ENCODE data around the gene HABP4. TPM values are rescaled to one million over a fixed set of nuclear protein-coding genes. Genes with fewer than 3 reads are reported as not detected.

HABP4 gene
- total and polyA plus RNA-seq, 10 of the 15 experiments (the other 5 are each of a cell fraction or from before 2014, with no cell fraction given), result 1.6 to 15.4 (median 11.6) TPM

DNA sequence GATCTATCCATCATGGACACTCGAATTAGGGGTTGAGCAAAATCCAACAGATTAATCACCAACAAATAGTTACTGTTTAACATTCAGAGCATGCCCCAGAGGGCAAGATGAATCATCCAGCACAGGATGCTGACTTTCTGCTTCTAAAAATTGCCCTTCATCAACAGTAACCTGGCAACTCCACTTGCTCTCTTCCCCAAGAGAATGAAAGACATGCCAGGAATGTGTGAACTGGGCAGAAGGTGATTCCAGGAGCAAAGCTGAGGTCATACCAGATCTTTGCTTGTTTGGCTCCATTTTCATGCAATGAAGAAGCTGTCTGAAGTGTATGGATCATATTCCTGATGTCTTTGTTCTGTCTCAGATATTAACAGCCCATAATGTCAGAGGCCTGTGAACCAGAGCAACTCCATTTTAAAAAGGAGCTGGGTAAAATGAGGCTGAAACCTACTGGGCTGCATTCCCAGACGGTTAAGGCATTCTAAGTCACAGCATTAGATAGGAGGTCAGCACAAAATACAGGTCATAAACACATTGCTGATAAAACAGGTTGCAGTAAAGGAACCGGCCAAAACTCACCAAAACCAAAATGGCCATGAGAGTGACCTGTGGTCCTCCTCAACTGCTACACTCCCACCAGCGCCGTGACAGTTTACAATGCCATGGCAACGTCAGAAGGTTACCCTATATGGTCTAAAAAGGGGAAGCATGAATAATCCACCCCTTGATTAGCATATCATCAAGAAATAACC lies 29.3 kb upstream of the HABP4 start (continued):
- TF ChIP-seq, protein P1, sequence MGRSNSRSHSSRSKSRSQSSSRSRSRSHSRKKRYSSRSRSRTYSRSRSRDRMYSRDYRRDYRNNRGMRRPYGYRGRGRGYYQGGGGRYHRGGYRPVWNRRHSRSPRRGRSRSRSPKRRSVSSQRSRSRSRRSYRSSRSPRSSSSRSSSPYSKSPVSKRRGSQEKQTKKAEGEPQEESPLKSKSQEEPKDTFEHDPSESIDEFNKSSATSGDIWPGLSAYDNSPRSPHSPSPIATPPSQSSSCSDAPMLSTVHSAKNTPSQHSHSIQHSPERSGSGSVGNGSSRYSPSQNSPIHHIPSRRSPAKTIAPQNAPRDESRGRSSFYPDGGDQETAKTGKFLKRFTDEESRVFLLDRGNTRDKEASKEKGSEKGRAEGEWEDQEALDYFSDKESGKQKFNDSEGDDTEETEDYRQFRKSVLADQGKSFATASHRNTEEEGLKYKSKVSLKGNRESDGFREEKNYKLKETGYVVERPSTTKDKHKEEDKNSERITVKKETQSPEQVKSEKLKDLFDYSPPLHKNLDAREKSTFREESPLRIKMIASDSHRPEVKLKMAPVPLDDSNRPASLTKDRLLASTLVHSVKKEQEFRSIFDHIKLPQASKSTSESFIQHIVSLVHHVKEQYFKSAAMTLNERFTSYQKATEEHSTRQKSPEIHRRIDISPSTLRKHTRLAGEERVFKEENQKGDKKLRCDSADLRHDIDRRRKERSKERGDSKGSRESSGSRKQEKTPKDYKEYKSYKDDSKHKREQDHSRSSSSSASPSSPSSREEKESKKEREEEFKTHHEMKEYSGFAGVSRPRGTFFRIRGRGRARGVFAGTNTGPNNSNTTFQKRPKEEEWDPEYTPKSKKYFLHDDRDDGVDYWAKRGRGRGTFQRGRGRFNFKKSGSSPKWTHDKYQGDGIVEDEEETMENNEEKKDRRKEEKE (IDR thresholded peaks at IDR 0.05), result no peak
- TF ChIP-seq BACH1 (IDR thresholded peaks at IDR 0.05; ENCODE audit: borderline replicate concordance), result no peak
- TF ChIP-seq, protein P2, sequence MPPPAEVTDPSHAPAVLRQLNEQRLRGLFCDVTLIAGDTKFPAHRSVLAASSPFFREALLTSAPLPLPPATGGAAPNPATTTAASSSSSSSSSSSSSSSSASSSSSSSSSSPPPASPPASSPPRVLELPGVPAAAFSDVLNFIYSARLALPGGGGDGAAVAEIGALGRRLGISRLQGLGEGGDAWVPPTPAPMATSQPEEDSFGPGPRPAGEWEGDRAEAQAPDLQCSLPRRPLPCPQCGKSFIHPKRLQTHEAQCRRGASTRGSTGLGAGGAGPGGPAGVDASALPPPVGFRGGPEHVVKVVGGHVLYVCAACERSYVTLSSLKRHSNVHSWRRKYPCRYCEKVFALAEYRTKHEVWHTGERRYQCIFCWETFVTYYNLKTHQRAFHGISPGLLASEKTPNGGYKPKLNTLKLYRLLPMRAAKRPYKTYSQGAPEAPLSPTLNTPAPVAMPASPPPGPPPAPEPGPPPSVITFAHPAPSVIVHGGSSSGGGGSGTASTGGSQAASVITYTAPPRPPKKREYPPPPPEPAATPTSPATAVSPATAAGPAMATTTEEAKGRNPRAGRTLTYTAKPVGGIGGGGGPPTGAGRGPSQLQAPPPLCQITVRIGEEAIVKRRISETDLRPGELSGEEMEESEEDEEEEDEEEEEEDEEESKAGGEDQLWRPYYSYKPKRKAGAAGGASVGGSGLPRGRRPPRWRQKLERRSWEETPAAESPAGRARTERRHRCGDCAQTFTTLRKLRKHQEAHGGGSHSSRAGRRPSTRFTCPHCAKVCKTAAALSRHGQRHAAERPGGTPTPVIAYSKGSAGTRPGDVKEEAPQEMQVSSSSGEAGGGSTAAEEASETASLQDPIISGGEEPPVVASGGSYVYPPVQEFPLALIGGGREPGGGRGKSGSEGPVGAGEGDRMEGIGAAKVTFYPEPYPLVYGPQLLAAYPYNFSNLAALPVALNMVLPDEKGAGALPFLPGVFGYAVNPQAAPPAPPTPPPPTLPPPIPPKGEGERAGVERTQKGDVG (CRISPR knock-in tag; IDR thresholded peaks at IDR 0.05), result peak; percentile 97
- no peak for TF ChIP-seq MEF2A (IDR thresholded peaks at IDR 0.05; ENCODE audit: insufficient read depth, low read depth, low read length)
- TF ChIP-seq RAD51 (IDR thresholded peaks at IDR 0.05), result no peak
- no peak for TF ChIP-seq TARDBP (IDR thresholded peaks at IDR 0.05; ENCODE audit: borderline replicate concordance)
- no peak for TF ChIP-seq SUZ12 (IDR thresholded peaks at IDR 0.05; ENCODE audit: unreplicated experiment)
- TF ChIP-seq MEF2B (IDR thresholded peaks at IDR 0.05; ENCODE audit: partially characterized antibody, poor library complexity, severe bottlenecking), result peak; percentile 57
- no peak for TF ChIP-seq NFXL1 (IDR thresholded peaks at IDR 0.05; ENCODE audit: borderline replicate concordance)
- TF ChIP-seq JUND (IDR thresholded peaks at IDR 0.05; ENCODE audit: low read depth, low read length), result 0 out of 2 replicates have a peak, but pooled peaks have one; percentile 21
- no peak for TF ChIP-seq NFYB (IDR thresholded peaks at IDR 0.05; ENCODE audit: insufficient read depth, low read depth, low read length)
- TF ChIP-seq, protein P3, sequence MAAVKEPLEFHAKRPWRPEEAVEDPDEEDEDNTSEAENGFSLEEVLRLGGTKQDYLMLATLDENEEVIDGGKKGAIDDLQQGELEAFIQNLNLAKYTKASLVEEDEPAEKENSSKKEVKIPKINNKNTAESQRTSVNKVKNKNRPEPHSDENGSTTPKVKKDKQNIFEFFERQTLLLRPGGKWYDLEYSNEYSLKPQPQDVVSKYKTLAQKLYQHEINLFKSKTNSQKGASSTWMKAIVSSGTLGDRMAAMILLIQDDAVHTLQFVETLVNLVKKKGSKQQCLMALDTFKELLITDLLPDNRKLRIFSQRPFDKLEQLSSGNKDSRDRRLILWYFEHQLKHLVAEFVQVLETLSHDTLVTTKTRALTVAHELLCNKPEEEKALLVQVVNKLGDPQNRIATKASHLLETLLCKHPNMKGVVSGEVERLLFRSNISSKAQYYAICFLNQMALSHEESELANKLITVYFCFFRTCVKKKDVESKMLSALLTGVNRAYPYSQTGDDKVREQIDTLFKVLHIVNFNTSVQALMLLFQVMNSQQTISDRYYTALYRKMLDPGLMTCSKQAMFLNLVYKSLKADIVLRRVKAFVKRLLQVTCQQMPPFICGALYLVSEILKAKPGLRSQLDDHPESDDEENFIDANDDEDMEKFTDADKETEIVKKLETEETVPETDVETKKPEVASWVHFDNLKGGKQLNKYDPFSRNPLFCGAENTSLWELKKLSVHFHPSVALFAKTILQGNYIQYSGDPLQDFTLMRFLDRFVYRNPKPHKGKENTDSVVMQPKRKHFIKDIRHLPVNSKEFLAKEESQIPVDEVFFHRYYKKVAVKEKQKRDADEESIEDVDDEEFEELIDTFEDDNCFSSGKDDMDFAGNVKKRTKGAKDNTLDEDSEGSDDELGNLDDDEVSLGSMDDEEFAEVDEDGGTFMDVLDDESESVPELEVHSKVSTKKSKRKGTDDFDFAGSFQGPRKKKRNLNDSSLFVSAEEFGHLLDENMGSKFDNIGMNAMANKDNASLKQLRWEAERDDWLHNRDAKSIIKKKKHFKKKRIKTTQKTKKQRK (IDR thresholded peaks at IDR 0.05; ENCODE audit: low read depth, low read length), result no peak
- TF ChIP-seq LARP7 (IDR thresholded peaks at IDR 0.05), result no peak
- no peak for TF ChIP-seq BRCA1 (IDR thresholded peaks at IDR 0.05; ENCODE audit: low read depth, low read length)
- no peak for TF ChIP-seq IRF4 (IDR thresholded peaks at IDR 0.05; ENCODE audit: low read depth, low read length)
- no peak for TF ChIP-seq RAD21 (IDR thresholded peaks at IDR 0.05; ENCODE audit: insufficient read depth, low read depth, low read length)
- no peak; a peak in 1 of 4 replicates for TF ChIP-seq EP300 (IDR thresholded peaks at IDR 0.05; ENCODE audit: borderline replicate concordance in 1 of 2, control insufficient read depth in 1 of 2, low read depth in 2 of 2, low read length in 2 of 2)

Data from GM12878 (cell line).